Colon (tissue), 2 donors: Measurements from ENCODE around the gene MSL3B.
"Not testable (repeated sequence)": the region's sequence is repeated elsewhere in the genome, so short reads cannot be mapped to it uniquely, and the experiment has no call there.

Experiments
- FAIRE-seq: peaks from 2 replicates; lab custom pipeline; 2012; peaks lifted over from hg19 to GRCh38; lab: Jason Lieb, UNC
- donor health status: control.
- donor health status: control.

MSL3B gene

DNA sequence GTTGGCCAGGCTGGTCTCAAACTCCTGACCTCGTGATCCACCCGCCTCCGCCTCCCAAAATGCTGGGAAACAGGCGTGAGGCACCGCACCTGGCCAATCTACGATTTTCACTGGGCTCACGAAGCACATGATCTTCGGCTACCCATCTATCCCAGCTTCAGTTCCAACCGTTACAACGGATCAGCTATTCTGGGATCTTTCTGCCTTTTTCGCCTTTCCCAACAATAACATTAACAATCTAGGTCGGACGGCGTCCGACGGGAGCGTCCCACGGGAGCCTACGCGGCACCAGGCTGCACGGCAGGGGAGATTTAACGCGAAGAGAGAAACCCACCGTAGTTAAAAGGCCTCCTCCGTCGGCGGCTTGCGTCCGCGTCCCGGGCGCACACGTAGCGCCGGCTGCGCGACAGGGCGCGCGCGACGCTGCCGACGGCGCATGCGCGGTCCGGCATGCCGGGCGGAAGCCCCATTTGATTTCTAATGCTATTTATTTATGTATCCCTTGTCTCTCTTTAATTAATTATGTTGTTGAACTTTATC, at the start of gene MSL3B:
Gene MSL3B (minus strand): TSS at position 394 of the 540 bp plus-strand sequence.
- no peak for FAIRE-seq

DNA sequence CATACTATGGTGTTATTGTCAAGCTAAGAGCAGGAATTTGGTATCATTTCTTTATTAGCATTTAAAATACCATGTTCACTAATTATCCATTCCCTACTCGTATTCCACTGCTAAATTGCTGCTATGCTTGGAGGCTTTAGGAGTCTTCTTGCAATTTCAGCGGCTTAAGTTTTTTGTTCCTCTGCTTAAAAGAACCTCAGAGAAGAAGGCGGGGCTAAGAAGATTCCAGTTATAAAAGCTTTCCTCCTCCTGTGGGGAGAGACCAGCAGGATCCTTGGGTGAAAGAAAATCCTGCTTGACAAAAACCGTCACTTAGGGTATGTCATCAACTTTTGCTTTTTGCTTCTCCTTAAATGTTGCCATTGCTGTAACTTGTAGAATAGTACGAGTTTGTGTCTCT, 48.9 kb upstream of the MSL3B start, which contains the start of gene TRPM8:
Gene TRPM8 (plus strand): TSS at position 258 of the 400 bp plus-strand sequence. CDS start 9,165 bp downstream, outside the sequence.
- FAIRE-seq: no peak

DNA sequence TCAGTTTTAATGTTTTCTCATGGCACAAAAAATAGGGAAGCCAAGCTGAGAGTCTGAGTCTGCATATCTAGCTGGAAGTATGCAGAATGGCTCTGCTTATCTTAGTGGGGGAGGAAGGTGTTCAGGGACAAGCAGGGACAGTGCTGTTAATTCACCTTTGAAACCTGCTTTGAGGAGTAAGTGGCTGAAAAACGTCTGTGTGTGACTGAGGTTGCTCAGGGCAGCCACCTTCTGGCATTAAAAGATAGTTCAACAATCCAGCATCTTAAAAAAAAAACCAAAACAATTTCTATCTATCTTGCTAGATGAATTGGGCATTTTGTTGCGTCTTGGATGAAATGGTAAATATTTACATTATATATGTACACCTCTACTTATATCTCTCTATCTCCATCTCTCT, 46.9 kb upstream of the MSL3B start:
- FAIRE-seq: no peak

GRCh38 chr2:233912691-233913423, 44.7 kb upstream of the MSL3B start:
- FAIRE-seq: no peak

GRCh38 chr2:233907627-233908026, 39.4 kb upstream of the MSL3B start:
- FAIRE-seq: no peak

- FAIRE-seq: no peak
Measured at GRCh38 chr2:233905945-233906344, 37.8 kb upstream of the MSL3B start.

DNA sequence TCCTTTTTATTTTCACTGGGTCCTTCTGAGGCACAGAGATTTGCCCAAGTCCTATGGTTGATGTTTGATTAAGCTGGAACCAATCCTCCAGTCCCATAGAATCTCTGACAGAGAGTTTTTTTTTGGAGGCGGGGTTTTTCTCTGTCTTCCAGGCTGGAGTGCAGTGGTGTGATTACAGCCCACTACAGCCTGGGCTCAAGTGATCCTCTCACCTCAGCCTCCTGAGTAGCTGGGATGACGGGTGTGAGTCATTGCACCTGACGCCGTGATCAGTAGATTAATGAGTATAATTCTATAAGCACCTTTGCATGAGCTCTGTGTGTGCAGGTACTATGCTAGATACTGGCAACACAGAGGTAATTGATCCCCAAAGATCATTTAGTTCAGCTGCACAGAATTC, 33.7 kb upstream of the MSL3B start:
- no peak for FAIRE-seq

DNA sequence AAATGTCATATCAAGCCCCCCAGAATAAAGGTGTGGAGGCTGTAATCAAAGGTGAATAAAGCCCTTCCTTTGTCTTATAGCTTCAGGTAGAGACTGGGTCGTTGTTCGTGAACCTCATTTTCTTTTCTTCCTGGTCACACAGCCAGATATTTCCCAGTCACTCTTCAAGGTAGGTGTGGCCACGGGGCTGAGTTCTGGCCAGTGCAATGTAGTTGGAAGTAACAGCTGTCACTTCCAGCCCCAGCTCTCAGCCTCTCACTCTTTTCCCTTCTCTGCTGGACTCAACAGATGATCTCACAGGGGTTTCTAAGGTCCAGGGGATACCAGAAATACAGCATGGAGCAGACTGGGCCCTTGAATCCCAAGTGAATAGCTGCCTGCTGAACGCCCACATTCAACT, 33.2 kb upstream of the MSL3B start:
- no peak for FAIRE-seq

DNA sequence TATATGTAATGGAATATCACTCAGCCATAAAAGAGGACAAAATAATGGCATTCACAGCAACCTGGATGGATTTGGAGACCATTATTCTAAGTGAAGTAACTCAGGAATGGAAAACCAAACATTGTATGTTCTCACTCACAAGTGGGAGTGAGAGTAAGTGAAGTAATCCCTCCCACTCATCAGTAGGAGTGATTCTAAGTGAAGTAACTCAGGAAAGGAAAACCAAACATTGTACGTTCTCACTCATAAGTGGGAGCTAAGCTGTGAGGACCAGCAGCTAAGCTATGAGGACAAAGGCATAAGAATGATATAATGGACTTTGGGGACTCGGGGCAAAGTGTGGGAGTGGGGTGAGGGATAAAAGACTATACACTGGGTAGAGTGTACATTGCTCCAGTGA, 28.1 kb upstream of the MSL3B start:
- not testable (repeated sequence) for FAIRE-seq

- FAIRE-seq: no peak
Measured at GRCh38 chr2:233892793-233893192, 24.6 kb upstream of the MSL3B start.

DNA sequence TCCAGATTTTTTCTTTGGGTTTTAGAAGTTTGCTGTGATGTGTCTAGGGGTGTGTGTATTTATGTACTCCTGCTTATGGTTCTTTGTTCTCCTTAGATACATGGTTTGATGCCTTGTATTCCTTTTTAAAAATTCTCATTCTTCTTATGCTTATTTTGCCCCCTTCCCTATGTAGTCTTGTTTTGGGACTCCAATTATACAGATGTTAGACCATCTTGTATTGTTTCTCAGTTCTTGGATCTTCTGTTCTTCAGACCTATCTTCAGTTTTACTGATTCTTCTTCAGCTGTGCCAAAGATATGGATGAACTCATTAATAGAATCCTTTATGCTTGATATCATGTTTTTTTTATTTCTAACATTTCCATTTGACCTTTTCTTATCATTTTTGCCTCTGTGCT, 14.2 kb upstream of the MSL3B start:
- no peak for FAIRE-seq

GRCh38 chr2:233872125-233872524, 3.9 kb upstream of the MSL3B start:
- not testable (repeated sequence) for FAIRE-seq

DNA sequence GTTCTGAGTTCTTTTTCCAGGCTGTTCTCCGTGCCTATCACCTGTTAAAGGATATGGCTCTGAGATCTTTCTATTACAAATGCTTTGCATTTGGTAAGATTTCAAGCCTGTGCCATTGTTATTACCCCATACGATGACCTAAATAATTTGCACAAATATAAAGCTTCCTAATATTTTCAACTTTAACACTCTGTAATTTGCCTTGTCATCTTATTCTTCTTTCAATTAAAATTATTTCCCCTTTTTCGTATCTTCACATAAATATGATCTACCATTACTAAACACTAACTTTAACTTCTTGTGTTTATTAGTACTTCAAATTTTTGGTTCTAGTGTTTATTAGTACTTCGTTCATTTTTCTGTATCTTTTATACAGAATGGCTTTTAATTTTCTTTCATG, 3.2 kb upstream of the MSL3B start:
- no peak for FAIRE-seq

DNA sequence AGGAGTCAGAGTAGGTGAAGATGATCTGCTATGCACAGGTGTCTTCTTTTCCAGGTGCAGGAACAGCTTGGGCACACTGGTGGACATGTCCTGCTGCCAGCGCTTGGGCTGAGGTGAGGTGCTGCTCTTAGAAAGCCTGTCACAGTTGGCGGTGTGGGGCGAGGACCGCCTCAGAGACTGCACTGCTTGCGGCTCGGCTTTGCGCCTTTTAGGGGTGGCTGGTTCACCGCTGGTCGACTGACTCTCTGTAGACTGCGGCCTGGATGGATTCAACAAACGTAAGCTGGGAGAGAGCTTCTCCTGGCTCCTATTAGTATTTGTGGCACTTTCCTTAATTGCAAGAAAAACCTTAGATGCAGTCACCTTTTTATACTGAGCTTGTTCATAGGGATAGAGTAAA, 1.7 kb downstream of the MSL3B start:
- FAIRE-seq: no peak

DNA sequence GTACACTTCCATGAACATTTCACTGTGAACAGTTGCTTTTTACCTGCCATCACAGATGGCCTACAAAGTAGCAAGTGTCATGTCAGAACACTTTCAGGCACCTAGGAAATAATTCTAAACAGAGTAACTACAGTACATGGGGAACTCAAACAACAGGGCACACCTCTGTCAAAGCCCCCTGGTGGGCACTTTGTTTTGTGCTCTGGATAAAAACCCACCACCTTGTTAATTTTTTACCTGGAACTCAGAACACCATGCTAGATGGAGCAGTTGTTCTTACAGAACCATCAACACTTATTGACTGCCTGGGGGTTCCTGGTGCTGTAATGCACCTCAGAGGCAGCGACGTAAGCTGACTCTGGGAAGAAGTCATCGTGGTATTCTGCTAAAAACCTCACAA, 2.3 kb downstream of the MSL3B start:
- no peak for FAIRE-seq

GRCh38 chr2:233862261-233862768, 5.9 kb downstream of the MSL3B start:
- no peak for FAIRE-seq

DNA sequence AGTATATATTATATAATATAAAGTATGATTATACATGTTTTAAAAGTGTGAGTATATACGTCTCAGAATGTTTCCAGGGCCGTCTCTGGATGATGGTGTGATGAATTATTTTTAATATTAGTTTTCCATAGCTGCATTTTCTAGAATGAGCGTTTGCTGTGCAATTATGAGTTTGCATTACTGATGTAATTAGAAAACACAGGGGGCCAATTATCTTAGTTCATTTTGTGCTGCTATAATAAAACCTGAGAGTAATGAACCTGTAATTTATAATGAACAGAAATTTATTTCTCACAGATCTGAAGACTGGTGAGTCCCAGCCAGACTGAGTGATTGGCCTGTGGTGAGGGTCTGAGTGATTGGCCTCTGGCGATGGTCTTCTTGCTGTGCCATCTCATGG, 9.9 kb downstream of the MSL3B start:
- no peak for FAIRE-seq

DNA sequence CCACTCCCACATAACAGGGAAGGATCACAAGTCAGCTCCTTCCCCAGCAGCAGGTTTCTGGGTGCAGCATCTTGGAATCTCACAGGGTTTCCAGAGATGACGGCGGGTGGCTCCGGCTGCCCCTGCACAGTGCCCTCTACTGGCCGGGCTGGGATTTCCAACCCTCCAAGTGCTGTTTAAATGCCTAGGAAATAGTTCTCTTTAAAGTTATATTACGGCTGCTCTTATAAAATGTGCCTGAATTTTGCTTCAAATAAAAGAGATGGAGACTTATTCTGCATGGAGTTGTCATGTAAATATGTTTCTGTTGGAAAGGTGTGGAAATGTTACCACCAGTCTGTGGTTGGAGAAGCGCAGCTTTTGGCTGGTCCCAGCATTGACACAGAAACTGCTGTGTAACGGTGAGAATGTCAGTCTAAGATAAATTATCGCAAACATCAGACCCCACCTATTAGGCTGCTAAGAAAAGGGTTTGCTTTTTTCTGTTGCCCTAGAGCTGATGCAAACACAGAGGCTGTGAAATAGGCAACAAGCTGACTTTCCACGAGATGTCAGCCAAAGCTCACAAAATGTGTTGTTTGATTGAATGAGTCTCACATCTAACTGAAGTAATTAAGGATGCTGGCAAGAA, 10.6 kb downstream of the MSL3B start:
- no peak for FAIRE-seq

DNA sequence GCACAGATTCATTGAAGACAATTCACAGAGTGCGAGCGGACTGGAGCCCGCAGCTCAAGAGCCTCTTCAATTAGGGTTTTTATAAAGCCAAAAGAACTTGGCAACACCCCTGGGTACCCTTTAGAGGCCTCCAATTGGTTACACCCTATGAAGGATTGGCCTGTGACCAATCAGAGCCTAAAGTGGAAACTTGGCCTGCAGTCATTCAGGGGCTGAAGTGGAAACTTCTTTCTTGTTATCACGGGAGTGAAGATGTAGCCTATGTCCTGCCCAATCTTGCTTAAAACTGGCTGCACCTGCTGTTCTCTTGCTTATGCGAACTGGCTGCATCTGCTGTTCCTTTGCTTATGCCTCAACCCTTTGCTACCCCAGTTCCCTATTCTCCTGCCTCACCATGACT, 12.0 kb downstream of the MSL3B start:
- FAIRE-seq: no peak

GRCh38 chr2:233855345-233855744, 12.8 kb downstream of the MSL3B start:
- FAIRE-seq: no peak

DNA sequence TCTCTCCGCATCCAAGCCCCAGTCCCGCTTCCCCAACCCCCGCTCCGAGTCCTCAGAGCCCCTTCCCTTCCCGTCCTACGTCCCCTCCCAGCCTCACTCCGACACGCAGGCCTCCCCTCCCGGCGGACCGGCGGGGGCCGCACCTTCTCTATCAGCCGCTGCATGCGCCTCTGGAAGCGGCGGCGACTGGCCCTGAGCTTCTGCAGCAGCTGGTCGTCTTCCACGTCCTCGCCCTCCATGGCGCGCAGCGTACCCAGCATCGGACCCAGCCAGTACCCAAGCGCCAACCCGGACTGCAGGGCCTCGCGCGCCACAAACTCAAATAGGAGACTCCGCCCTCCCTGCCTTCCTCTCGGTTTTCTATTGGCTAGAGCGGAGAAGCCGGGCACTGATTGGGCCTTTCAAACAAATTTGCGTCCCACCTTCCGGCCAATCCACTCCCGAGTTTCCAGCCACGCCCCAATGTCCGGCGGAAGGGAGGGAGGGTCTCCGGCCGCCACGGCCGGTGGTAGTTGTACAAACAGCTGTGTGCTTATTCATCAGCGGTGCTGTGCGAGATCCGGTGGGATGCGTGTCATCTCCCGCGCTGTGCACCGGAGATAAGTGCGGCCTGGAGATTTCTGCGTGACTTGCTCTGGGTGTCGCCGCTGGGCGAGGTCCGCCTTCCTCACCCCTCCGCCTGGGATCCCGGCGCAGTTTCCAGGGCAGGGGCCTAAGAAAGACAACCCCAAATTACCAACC, 13.8 kb downstream of the MSL3B start, which contains the start of gene HJURP:
Gene HJURP (minus strand): TSS at position 295 of the 741 bp plus-strand sequence. CDS start 35 bp downstream, at position 260.
- FAIRE-seq: no peak

DNA sequence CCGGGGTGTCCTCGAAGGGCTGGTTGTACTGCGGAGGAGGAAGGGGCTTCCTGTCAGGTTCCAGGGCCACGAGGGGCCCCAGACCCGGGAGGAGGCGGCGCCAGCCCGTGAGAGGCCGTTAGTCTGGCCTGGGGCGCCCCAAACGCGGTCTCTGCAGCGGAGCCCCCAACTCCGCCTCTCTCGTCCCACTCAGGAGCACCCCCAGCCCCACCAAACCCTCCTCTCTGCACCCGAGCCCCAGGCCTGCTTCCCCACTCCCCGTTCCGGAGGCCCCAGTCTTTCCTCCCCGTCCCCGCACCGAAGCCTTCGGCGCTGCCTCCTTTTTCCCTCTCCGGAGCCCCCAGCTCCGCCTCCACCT, 14.3 kb downstream of the MSL3B start:
- no peak for FAIRE-seq

DNA sequence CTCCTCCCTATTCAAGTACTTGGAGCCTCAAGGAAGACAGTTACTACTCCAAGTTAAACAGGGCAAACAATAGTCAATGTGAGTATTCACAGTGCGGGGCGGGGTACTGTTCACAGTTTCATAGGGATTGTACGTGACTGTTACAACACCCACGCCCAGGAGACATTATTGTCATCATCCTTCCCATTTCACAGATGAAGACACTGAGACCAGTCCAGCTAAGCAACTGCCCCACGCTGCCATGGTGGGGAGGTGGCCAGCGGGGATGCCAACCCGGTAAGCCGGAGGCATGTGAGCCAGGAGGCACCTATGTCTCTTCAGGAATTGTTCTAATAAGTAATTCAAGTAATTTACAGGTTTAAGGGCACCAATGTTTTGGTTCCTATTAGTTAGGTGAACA, 14.8 kb downstream of the MSL3B start:
- FAIRE-seq: no peak
